H1 (cell line): ENCODE data around the gene NAT10.

Experiments used
- ATF3 ChIP-seq: IDR thresholded peaks from 2 replicates; pipeline ENCODE4 v1.6.1; 2011; ENCODE audit warnings: low read depth, mild to moderate bottlenecking, low read length; ENCODE audit not compliant: insufficient read depth
- BACH1 ChIP-seq: IDR thresholded peaks from 2 replicates; pipeline ENCODE4 v1.6.1; 2012; ENCODE audit warnings: low read length, improper control_type of control experiment
- CTCF ChIP-seq, 3 experiments: IDR thresholded peaks; 1 replicate in 2 of 3; 2 replicates in 1 of 3; pipeline versions ENCODE4 v1.5.1 to v1.6.1; 2011; ENCODE audit warnings: low read length in 3 of 3, mild to moderate bottlenecking in 3 of 3, inconsistent platforms in 2 of 3, low read depth in 1 of 3, moderate library complexity in 1 of 3; ENCODE audit not compliant: insufficient read depth in 1 of 3; ENCODE audit errors: control extremely low read depth in 1 of 3
- EGR1 ChIP-seq: IDR thresholded peaks from 2 replicates; pipeline ENCODE4 v1.6.1; 2011; ENCODE audit warnings: low read depth, low read length, borderline replicate concordance
- EZH2 ChIP-seq: fragments of 200-600 bp; sonication (generic); IDR thresholded peaks from 2 replicates; pipeline ENCODE4 v1.7.1; 2012; ENCODE audit warnings: low read depth, mild to moderate bottlenecking, moderate library complexity, low read length, inconsistent platforms; ENCODE audit not compliant: severe bottlenecking
- GABPA ChIP-seq: IDR thresholded peaks from 2 replicates; pipeline ENCODE4 v1.6.1; 2011; ENCODE audit warnings: mild to moderate bottlenecking, low read length, moderate library complexity, borderline replicate concordance; ENCODE audit not compliant: insufficient read depth
- POLR2A ChIP-seq, 2 experiments: IDR thresholded peaks; 1 replicate in 1 of 2; 2 replicates in 1 of 2; pipeline ENCODE4 v1.6.1; 2011; ENCODE audit warnings: low read depth in 2 of 2, low read length in 2 of 2, mild to moderate bottlenecking in 2 of 2; ENCODE audit errors: control extremely low read depth in 1 of 2
- POLR2AphosphoS5 ChIP-seq: IDR thresholded peaks from 2 replicates; pipeline ENCODE4 v1.6.1; 2011; ENCODE audit warnings: low read depth, low read length
- RFX5 ChIP-seq: IDR thresholded peaks from 2 replicates; pipeline ENCODE4 v1.6.1; 2011; ENCODE audit warnings: low read depth, low read length, improper control_type of control experiment, borderline replicate concordance
- RNF2 ChIP-seq: fragments of 200-900, 300-1000 bp; sonication (generic); IDR thresholded peaks from 2 replicates; pipeline ENCODE4 v1.7.1; 2016; ENCODE audit warnings: borderline replicate concordance, low read depth, mild to moderate bottlenecking, antibody characterized with exemption, low read length; ENCODE audit not compliant: poor library complexity, severe bottlenecking; ENCODE audit errors: missing control alignments
- SUZ12 ChIP-seq: fragments of 200-600 bp; sonication (generic); IDR thresholded peaks from 2 replicates; pipeline ENCODE4 v1.6.1; 2012; ENCODE audit warnings: mild to moderate bottlenecking, inconsistent platforms, low read length, moderate library complexity, mixed read lengths
- TAF1 ChIP-seq: IDR thresholded peaks from 2 replicates; pipeline ENCODE4 v1.6.1; 2011; ENCODE audit warnings: mild to moderate bottlenecking, low read depth, low read length
- TAF7 ChIP-seq: optimal IDR thresholded peaks from 2 replicates; pipeline ENCODE3; 2011; ENCODE audit warnings: low read depth, mild to moderate bottlenecking, inconsistent platforms, low read length, moderate library complexity, borderline replicate concordance

GRCh38 chr11:34124885-34125668 lies 19.6 kb downstream of the NAT10 start:
- TF ChIP-seq RFX5 (no peak), CTCF (IDR thresholded peaks at IDR 0.05; ENCODE audit: control extremely low read depth in 1 of 3, insufficient read depth in 1 of 3, low read depth in 1 of 3, low read length in 3 of 3) (no peak), POLR2AphosphoS5 (no peak), POLR2A (IDR thresholded peaks at IDR 0.05; ENCODE audit: control extremely low read depth in 1 of 2, low read depth in 2 of 2, low read length in 2 of 2) (no peak), SUZ12 (no peak), TAF1 (no peak), EGR1 (no peak), ATF3 (no peak), TAF7 (no peak), GABPA (no peak), RNF2 (no peak), BACH1 (no peak), EZH2 (no peak)
